Measurements from ENCODE around the gene RBMS2.

Gene RBMS2

GRCh38 chr12:56632701-56633467 is 111.3 kb downstream of the RBMS2 start:
- no peak for DNase-seq

- DNase-seq = no peak
These were observed 112.0 kb downstream of the RBMS2 start for GRCh38 chr12:56633468-56634241.

- DNase-seq = peak; percentile 25
These were observed 112.7 kb downstream of the RBMS2 start for GRCh38 chr12:56634242-56634836.

- DNase-seq = peak; percentile 59
These were observed 113.5 kb downstream of the RBMS2 start for GRCh38 chr12:56634837-56635791.

- DNase-seq = peak; percentile 78
These were observed 114.4 kb downstream of the RBMS2 start for GRCh38 chr12:56635806-56636674.

- DNase-seq = peak; percentile 80
These were observed 115.3 kb downstream of the RBMS2 start for GRCh38 chr12:56636675-56637540.

- DNase-seq = no peak
These were observed 116.0 kb downstream of the RBMS2 start for GRCh38 chr12:56637621-56638020.

GRCh38 chr12:56641219-56641618 is 119.6 kb downstream of the RBMS2 start:
- no peak for DNase-seq

- no peak for DNase-seq
These were observed 123.0 kb downstream of the RBMS2 start for GRCh38 chr12:56644654-56645053.

GRCh38 chr12:56645201-56645716 is 123.6 kb downstream of the RBMS2 start:
- no peak for DNase-seq

Measured in stimulated activated CD4-positive, alpha-beta T cell treated with anti-CD3 and anti-CD28 coated beads, Interleukin-12 subunit alpha, Interleukin-12 subunit beta, amount 100 ng/mL, for 4 hours (primary cell).